DND-41 (cell line): ENCODE results near the gene CHERP.

ENCODE experiments used
- ATAC-seq: fragments of 200-7000 bp; cut with Tn5 transposase; 3 replicates; pipeline ENCODE4 v1.9.1; 2021; ENCODE audit warnings: low read depth; ENCODE audit not compliant: insufficient read depth
- DNase-seq: peaks from one replicate; pipeline ENCODE4 v3.0.0-alpha.2; 2020
- H2AFZ ChIP-seq: 2 replicates; pipeline ENCODE4 v1.6.0; 2012; ENCODE audit warnings: low read depth, low read length
- H3K27ac ChIP-seq: 2 replicates; pipeline ENCODE4 v1.5.1; 2012; ENCODE audit warnings: low read length, inconsistent platforms
- H3K27me3 ChIP-seq: fragments of 200-600 bp; sonication (generic); 2 replicates; pipeline ENCODE4 v1.6.0; 2012; ENCODE audit warnings: low read length, mild to moderate bottlenecking, inconsistent platforms; ENCODE audit not compliant: insufficient read depth, poor library complexity
- H3K36me3 ChIP-seq: 2 replicates; pipeline ENCODE4 v1.5.1; 2012; ENCODE audit warnings: low read length, inconsistent platforms; ENCODE audit not compliant: insufficient read depth
- H3K4me1 ChIP-seq: 2 replicates; pipeline ENCODE4 v1.5.1; 2012; ENCODE audit warnings: mild to moderate bottlenecking, low read length; ENCODE audit not compliant: insufficient read depth
- H3K4me2 ChIP-seq: 2 replicates; pipeline ENCODE4 v1.6.0; 2012; ENCODE audit warnings: mild to moderate bottlenecking, moderate library complexity, low read length, inconsistent platforms; ENCODE audit not compliant: insufficient read depth
- H3K4me3 ChIP-seq, 2 experiments: fragments of 200-600 bp in 1 of 2; shearing (Covaris generic) in 1 of 2; 2 replicates each; pipeline ENCODE4 v1.5.1; 2012 to 2016; ENCODE audit warnings: inconsistent platforms in 2 of 2, low read length in 2 of 2, mild to moderate bottlenecking in 2 of 2, low read depth in 1 of 2, moderate library complexity in 1 of 2
- H3K79me2 ChIP-seq: 2 replicates; pipeline ENCODE4 v1.6.0; 2012; ENCODE audit warnings: low read length, inconsistent platforms; ENCODE audit not compliant: insufficient read depth
- H3K9ac ChIP-seq: 2 replicates; pipeline ENCODE4 v1.6.0; 2012; ENCODE audit warnings: low read depth, mild to moderate bottlenecking, inconsistent platforms, low read length, moderate library complexity
- H3K9me3 ChIP-seq: 2 replicates; pipeline ENCODE4 v1.5.1; 2012; ENCODE audit warnings: low read length, moderate library complexity, mild to moderate bottlenecking, inconsistent platforms; ENCODE audit not compliant: insufficient read depth, severe bottlenecking
- H4K20me1 ChIP-seq: 2 replicates; pipeline ENCODE4 v1.6.0; 2012; ENCODE audit warnings: low read length; ENCODE audit not compliant: insufficient read depth
- CTCF ChIP-seq: IDR thresholded peaks from 2 replicates; pipeline ENCODE4 v1.5.1; 2012; ENCODE audit warnings: borderline replicate concordance, low read length, moderate library complexity, mild to moderate bottlenecking; ENCODE audit not compliant: poor library complexity, severe bottlenecking; ENCODE audit errors: extremely low read depth
- EZH2 ChIP-seq: IDR thresholded peaks from 3 replicates; pipeline ENCODE4 v1.6.1; 2012; ENCODE audit warnings: borderline replicate concordance, low read depth, mild to moderate bottlenecking, moderate library complexity, low read length, inconsistent platforms; ENCODE audit not compliant: severe bottlenecking

The CHERP gene

GRCh38 chr19:16576690-16577530, 34.7 kb upstream of the CHERP start:
- peaks cover 82% of the 10 kb centered on the region for H4K20me1 ChIP-seq
- no peak overlapping the region for H3K27ac ChIP-seq
- no peak overlapping the region for H3K4me3 ChIP-seq
- peaks cover 98% of the 10 kb centered on the region for H3K79me2 ChIP-seq
- H3K27me3 ChIP-seq = no peaks in the 10 kb centered on the region
- no peaks in the 10 kb centered on the region for H3K9me3 ChIP-seq
- no peak overlapping the region for H3K4me2 ChIP-seq
- DNase-seq (no peak), ATAC-seq (no peak)
- H3K4me1 ChIP-seq = peaks cover 31% of the 10 kb centered on the region
- H2AFZ ChIP-seq = no peak overlapping the region
- TF ChIP-seq EZH2 (no peak), CTCF (no peak)
- peaks cover 84% of the 10 kb centered on the region for H3K36me3 ChIP-seq
- H3K9ac ChIP-seq = no peak overlapping the region

- H3K4me2 ChIP-seq = no peak overlapping the region
- H3K4me1 ChIP-seq = peaks cover 40% of the 10 kb centered on the region
- peaks cover 77% of the 10 kb centered on the region for H4K20me1 ChIP-seq
- no peak overlapping the region for H2AFZ ChIP-seq
- H3K27ac ChIP-seq = no peak overlapping the region
- TF ChIP-seq CTCF = no peak
- no peaks in the 10 kb centered on the region for H3K27me3 ChIP-seq
- H3K36me3 ChIP-seq = peaks cover 79% of the 10 kb centered on the region
- no peak overlapping the region for H3K9ac ChIP-seq
- H3K79me2 ChIP-seq = peaks cover 98% of the 10 kb centered on the region
- no peak overlapping the region for H3K4me3 ChIP-seq
- no peaks in the 10 kb centered on the region for H3K9me3 ChIP-seq
- no peak for DNase-seq
- ATAC-seq = no peak
Measured at GRCh38 chr19:16575861-16576689, 33.8 kb upstream of the CHERP start.

- H3K4me1 ChIP-seq = peaks cover 47% of the 10 kb centered on the region
- H3K36me3 ChIP-seq = peaks cover 80% of the 10 kb centered on the region
Measured at GRCh38 chr19:16575282-16575681, 33.0 kb upstream of the CHERP start.

More at GRCh38 chr19:16575282-16575681, 33.0 kb upstream of the CHERP start:
- Histone ChIP-seq H3K4me2 (no peak overlapping the region), H3K9me3 (no peaks in the 10 kb centered on the region), H3K27me3 (no peaks in the 10 kb centered on the region), H3K79me2 (peaks cover 98% of the 10 kb centered on the region), H2AFZ (no peak overlapping the region), H3K9ac (no peak overlapping the region), H4K20me1 (peaks cover 71% of the 10 kb centered on the region), H3K4me3 (no peak overlapping the region), H3K27ac (no peak overlapping the region)
- ATAC-seq (no peak), DNase-seq (no peak)
- TF ChIP-seq CTCF = no peak
- no peak for TF ChIP-seq EZH2
